ENCODE data around the gene TCOF1.

DNA sequence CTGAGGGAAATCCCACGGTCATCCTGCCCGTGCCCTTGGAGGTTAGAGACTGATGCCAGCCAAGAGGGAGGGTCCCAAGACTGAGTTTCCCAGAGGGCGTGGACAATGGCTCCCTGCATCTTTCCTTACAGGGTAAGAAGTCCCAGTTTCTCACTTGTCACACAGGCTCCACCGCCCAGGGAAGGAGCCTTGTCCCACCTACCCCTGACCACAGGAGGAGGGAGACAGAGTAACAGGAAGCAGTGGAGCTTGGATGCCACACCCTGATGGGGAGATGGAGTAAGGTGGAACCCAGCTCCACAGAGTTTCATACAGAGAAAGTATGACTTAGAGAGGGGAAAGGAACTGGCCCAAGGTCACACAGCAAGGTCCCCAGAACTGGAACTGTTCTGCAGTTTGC, 64.6 kb downstream of the TCOF1 start:
- no peak for TF ChIP-seq POLR2A (IDR thresholded peaks at IDR 0.05)
- TF ChIP-seq, protein P1, sequence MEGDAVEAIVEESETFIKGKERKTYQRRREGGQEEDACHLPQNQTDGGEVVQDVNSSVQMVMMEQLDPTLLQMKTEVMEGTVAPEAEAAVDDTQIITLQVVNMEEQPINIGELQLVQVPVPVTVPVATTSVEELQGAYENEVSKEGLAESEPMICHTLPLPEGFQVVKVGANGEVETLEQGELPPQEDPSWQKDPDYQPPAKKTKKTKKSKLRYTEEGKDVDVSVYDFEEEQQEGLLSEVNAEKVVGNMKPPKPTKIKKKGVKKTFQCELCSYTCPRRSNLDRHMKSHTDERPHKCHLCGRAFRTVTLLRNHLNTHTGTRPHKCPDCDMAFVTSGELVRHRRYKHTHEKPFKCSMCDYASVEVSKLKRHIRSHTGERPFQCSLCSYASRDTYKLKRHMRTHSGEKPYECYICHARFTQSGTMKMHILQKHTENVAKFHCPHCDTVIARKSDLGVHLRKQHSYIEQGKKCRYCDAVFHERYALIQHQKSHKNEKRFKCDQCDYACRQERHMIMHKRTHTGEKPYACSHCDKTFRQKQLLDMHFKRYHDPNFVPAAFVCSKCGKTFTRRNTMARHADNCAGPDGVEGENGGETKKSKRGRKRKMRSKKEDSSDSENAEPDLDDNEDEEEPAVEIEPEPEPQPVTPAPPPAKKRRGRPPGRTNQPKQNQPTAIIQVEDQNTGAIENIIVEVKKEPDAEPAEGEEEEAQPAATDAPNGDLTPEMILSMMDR (IDR thresholded peaks at IDR 0.05), result no peak
